ENCODE measurements around the gene SLC39A6. TPM values are rescaled to one million over a fixed set of nuclear protein-coding genes. Genes with fewer than 3 reads are reported as not detected.

The SLC39A6 gene
- total and polyA plus RNA-seq, 4 donors = 4.7 to 59.2 (median 31.0) TPM

DNA sequence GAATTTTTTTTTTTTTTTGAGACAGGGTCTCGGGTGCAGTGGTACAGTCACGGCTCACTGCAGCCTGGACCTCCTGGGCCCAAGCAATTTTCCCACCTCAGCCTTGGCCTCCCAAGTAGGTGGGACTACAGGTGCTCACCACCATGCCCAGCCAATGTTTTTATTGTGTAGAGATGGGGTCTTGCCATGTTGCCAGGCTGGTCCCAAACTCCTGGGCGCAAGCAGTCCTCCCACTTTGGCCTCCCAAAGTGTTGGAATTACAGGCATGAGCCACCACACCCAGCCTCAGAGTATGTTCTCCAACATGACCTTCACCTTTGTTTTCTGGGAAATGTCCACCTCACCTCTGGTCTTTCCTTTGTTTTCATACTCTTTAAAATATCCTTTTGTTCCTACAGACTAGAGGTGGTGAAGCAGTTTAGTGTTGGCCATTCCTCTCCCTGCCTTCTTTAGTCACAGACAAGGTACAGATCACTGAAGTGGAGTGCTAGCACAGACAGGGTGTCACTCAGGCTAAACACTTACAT lies 38.6 kb upstream of the SLC39A6 start:
- H3K27me3 ChIP-seq (ENCODE audit: control insufficient read depth in 3 of 3, insufficient read depth in 3 of 3, low read length in 2 of 3) = no peaks in the 10 kb centered on the region
- no peak overlapping the region for H3K27ac ChIP-seq (ENCODE audit: low read depth in 1 of 2, low read length in 1 of 2)
- WGBS, 2 donors = 95 to 98% methylated on average over 3 of the region's 3 CpGs
- peaks cover 23 to 33% (median 32%) of the 10 kb centered on the region in 4 donors for H3K36me3 ChIP-seq (ENCODE audit: control insufficient read depth in 4 of 4, insufficient read depth in 4 of 4, low read length in 4 of 4)
- no peaks in the 10 kb centered on the region for H3K9me3 ChIP-seq (ENCODE audit: control insufficient read depth in 4 of 4, insufficient read depth in 3 of 4, low read length in 3 of 4)
- ATAC-seq (ENCODE audit: insufficient read depth, low FRiP score) (no peak), DNase-seq (no peak)
- no peak overlapping the region for H3K4me3 ChIP-seq
- no peak overlapping the region for H3K9ac ChIP-seq (ENCODE audit: insufficient read depth in 1 of 2, low read length in 2 of 2)
- TF ChIP-seq, protein P1, sequence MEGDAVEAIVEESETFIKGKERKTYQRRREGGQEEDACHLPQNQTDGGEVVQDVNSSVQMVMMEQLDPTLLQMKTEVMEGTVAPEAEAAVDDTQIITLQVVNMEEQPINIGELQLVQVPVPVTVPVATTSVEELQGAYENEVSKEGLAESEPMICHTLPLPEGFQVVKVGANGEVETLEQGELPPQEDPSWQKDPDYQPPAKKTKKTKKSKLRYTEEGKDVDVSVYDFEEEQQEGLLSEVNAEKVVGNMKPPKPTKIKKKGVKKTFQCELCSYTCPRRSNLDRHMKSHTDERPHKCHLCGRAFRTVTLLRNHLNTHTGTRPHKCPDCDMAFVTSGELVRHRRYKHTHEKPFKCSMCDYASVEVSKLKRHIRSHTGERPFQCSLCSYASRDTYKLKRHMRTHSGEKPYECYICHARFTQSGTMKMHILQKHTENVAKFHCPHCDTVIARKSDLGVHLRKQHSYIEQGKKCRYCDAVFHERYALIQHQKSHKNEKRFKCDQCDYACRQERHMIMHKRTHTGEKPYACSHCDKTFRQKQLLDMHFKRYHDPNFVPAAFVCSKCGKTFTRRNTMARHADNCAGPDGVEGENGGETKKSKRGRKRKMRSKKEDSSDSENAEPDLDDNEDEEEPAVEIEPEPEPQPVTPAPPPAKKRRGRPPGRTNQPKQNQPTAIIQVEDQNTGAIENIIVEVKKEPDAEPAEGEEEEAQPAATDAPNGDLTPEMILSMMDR (IDR thresholded peaks at IDR 0.05; ENCODE audit: control extremely low read depth, extremely low read depth) = no peak
- H3K4me1 ChIP-seq (ENCODE audit: control insufficient read depth in 5 of 5, insufficient read depth in 5 of 5, low read length in 5 of 5) = no peaks in the 10 kb centered on the region

DNA sequence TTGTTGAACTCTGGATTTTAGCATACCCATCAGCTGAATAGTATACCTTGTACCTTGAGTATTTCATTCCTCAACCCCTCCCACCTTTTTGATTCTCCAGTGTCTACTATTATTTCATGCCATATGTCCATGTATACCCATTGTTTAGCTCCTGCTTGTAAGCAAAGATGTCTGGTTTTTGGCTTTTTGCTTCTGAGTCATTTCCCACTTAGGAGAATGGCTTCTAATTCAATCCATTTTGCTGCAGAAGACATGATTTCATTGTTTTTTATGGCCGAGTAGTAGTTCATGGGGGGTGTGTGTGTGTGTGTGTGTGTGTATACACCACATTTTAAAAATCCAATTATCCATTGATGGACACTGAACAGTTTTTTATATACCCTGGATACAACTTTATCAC lies 33.8 kb upstream of the SLC39A6 start:
- ATAC-seq (ENCODE audit: insufficient read depth, low FRiP score) (no peak), DNase-seq (no peak)
- Histone ChIP-seq H3K27me3 (ENCODE audit: control insufficient read depth in 3 of 3, insufficient read depth in 3 of 3, low read length in 2 of 3) (no peaks in the 10 kb centered on the region), H3K27ac (ENCODE audit: low read depth in 1 of 2, low read length in 1 of 2) (no peak overlapping the region), H3K36me3 (ENCODE audit: control insufficient read depth in 4 of 4, insufficient read depth in 4 of 4, low read length in 4 of 4) (peaks cover 13 to 44% (median 32%) of the 10 kb centered on the region in 4 donors), H3K9me3 (ENCODE audit: control insufficient read depth in 4 of 4, insufficient read depth in 3 of 4, low read length in 3 of 4) (no peaks in the 10 kb centered on the region), H3K4me3 (no peak overlapping the region), H3K9ac (ENCODE audit: insufficient read depth in 1 of 2, low read length in 2 of 2) (no peak overlapping the region), H3K4me1 (ENCODE audit: control insufficient read depth in 5 of 5, insufficient read depth in 5 of 5, low read length in 5 of 5) (no peaks in the 10 kb centered on the region)
- WGBS, 2 donors = 93 to 100% methylated on average over 1 of the region's 1 CpG
- TF ChIP-seq, protein P1 (IDR thresholded peaks at IDR 0.05; ENCODE audit: control extremely low read depth, extremely low read depth) = no peak

DNA sequence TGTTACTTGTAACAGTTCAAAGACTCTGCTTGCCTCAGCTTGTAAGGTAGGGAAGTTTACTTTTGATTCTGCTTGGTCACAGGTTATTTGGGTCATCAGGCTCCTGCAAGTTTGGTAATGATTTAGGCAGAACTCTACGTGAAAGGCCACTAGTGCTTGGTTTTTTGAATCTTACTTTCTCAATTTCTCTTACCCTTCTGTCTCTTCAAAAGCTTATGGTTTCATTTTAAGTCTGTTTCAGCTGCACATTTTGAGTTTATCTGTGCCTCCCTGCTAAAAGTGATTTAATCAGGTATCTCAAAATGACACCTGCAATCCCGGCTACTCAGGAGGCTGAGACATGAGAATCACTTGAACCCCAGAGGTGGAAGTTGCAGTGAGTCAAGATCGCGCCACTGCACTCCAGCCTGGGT lies 31.8 kb upstream of the SLC39A6 start:
- peaks cover 9 to 48% (median 34%) of the 10 kb centered on the region in 4 donors for H3K36me3 ChIP-seq (ENCODE audit: control insufficient read depth in 4 of 4, insufficient read depth in 4 of 4, low read length in 4 of 4)
- no peak overlapping the region for H3K27ac ChIP-seq (ENCODE audit: low read depth in 1 of 2, low read length in 1 of 2)
- H3K9ac ChIP-seq (ENCODE audit: insufficient read depth in 1 of 2, low read length in 2 of 2) = no peak overlapping the region
- H3K27me3 ChIP-seq (ENCODE audit: control insufficient read depth in 3 of 3, insufficient read depth in 3 of 3, low read length in 2 of 3) = no peaks in the 10 kb centered on the region
- DNase-seq = no peak
- no peak overlapping the region for H3K4me3 ChIP-seq
- H3K4me1 ChIP-seq (ENCODE audit: control insufficient read depth in 5 of 5, insufficient read depth in 5 of 5, low read length in 5 of 5) = no peaks in the 10 kb centered on the region
- ATAC-seq (ENCODE audit: insufficient read depth, low FRiP score) = no peak
- TF ChIP-seq, protein P1 (IDR thresholded peaks at IDR 0.05; ENCODE audit: control extremely low read depth, extremely low read depth) = no peak
- H3K9me3 ChIP-seq (ENCODE audit: control insufficient read depth in 4 of 4, insufficient read depth in 3 of 4, low read length in 3 of 4) = no peaks in the 10 kb centered on the region
- 88 to 94% methylated on average over 4 of the region's 4 CpGs for WGBS, 2 donors
